Measurements from ENCODE around the gene INPP5J. TPM values are rescaled to one million over a fixed set of nuclear protein-coding genes. Genes with fewer than 3 reads are reported as not detected.

INPP5J gene
- total and polyA plus RNA-seq, 8 donors = 2.1 to 4.1 (median 2.9) TPM

GRCh38 chr22:31144223-31144622 lies 21.5 kb downstream of the INPP5J start:
- no peak overlapping the region for H3K27ac ChIP-seq
- H3K27me3 ChIP-seq = peaks cover 0 to 15% of the 10 kb centered on the region in 2 donors
- intact Hi-C loops (cut with DNase I) = no loop called here
- ATAC-seq (no peak), DNase-seq (no peak)
- H3K4me1 ChIP-seq = no peaks in the 10 kb centered on the region
- TF ChIP-seq CTCF (IDR thresholded peaks at IDR 0.05) = no peak
- H3K4me3 ChIP-seq = no peak overlapping the region
- H3K36me3 ChIP-seq = no peaks in the 10 kb centered on the region
- peaks cover 0 to 7% of the 10 kb centered on the region in 2 donors for H3K9me3 ChIP-seq

GRCh38 chr22:31148488-31148887 lies 25.7 kb downstream of the INPP5J start:
- no peak for TF ChIP-seq CTCF (IDR thresholded peaks at IDR 0.05)
- no peaks in the 10 kb centered on the region for H3K4me1 ChIP-seq
- no peak overlapping the region for H3K4me3 ChIP-seq
- no peaks in the 10 kb centered on the region for H3K27me3 ChIP-seq
- ATAC-seq (peak; percentile 38), DNase-seq (no peak)
- H3K36me3 ChIP-seq = no peaks in the 10 kb centered on the region
- intact Hi-C loops (cut with DNase I) = no loop called here
- H3K27ac ChIP-seq = no peak overlapping the region
- H3K9me3 ChIP-seq = peaks cover 0 to 7% of the 10 kb centered on the region in 2 donors

GRCh38 chr22:31148953-31149627 lies 26.3 kb downstream of the INPP5J start:
- no peak overlapping the region for H3K4me3 ChIP-seq
- intact Hi-C loops (cut with DNase I) = no loop called here
- peak; percentile 78 to 85 for TF ChIP-seq CTCF (IDR thresholded peaks at IDR 0.05)
- peaks cover 0 to 7% of the 10 kb centered on the region in 2 donors for H3K9me3 ChIP-seq
- no peaks in the 10 kb centered on the region for H3K36me3 ChIP-seq
- no peaks in the 10 kb centered on the region for H3K4me1 ChIP-seq
- ATAC-seq (peak; percentile 99), DNase-seq (peak in 3 of 4 donors; percentile 39 to 77 (median 65))
- H3K27ac ChIP-seq = no peak overlapping the region
- H3K27me3 ChIP-seq = no peaks in the 10 kb centered on the region

- no peaks in the 10 kb centered on the region for H3K36me3 ChIP-seq
- H3K9me3 ChIP-seq = peaks cover 0 to 7% of the 10 kb centered on the region in 2 donors
- no peak overlapping the region for H3K27ac ChIP-seq
- H3K4me1 ChIP-seq = no peaks in the 10 kb centered on the region
- no peak for TF ChIP-seq CTCF (IDR thresholded peaks at IDR 0.05)
- H3K4me3 ChIP-seq = no peak overlapping the region
- DNase-seq (no peak), ATAC-seq (no peak)
- intact Hi-C loops (cut with DNase I) = no loop called here
- H3K27me3 ChIP-seq = no peaks in the 10 kb centered on the region
Observed at GRCh38 chr22:31150615-31151014, 27.8 kb downstream of the INPP5J start.

DNA sequence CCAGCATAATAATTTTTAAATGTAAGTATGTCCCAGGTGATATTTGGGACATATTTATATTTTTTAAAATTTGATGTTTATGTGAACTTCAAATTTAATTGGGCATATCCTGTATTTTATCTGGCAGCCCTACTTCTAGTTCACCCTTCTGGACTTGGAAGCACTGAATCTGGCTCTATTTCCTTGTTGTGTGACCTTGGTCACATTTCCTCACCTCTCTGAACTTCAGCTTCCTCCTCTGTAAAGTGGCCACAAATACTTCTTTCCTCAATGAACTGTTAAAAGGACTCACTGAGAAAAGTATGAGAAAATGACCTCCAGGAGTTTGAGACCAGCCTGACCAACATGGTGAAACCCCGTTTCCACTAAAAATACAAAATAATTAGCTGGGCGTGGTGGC lies 29.1 kb downstream of the INPP5J start:
- DNase-seq = no peak
- intact Hi-C loops (cut with DNase I) = no loop called here

More for the DNA sequence above, 29.1 kb downstream of the INPP5J start:
- H3K27ac ChIP-seq = no peak overlapping the region
- ATAC-seq = no peak
- no peak for TF ChIP-seq CTCF (IDR thresholded peaks at IDR 0.05)
- no peaks in the 10 kb centered on the region for H3K4me1 ChIP-seq
- H3K36me3 ChIP-seq = no peaks in the 10 kb centered on the region
- no peak overlapping the region for H3K4me3 ChIP-seq
- peaks cover 0 to 7% of the 10 kb centered on the region in 2 donors for H3K9me3 ChIP-seq
- no peaks in the 10 kb centered on the region for H3K27me3 ChIP-seq

Data from left lung (tissue), 10 donors.